GM15510 (cell line): ENCODE measurements around the gene ZYX.

Source experiments
- POLR2A ChIP-seq: IDR thresholded peaks from 3 replicates; pipeline ENCODE4 v1.6.1; 2011; ENCODE audit warnings: borderline replicate concordance; ENCODE audit not compliant: insufficient read length; ENCODE audit errors: extremely low read depth

The ZYX gene

GRCh38 chr7:143356414-143357050 is 24.6 kb upstream of the ZYX start:
- no peak for TF ChIP-seq POLR2A

DNA sequence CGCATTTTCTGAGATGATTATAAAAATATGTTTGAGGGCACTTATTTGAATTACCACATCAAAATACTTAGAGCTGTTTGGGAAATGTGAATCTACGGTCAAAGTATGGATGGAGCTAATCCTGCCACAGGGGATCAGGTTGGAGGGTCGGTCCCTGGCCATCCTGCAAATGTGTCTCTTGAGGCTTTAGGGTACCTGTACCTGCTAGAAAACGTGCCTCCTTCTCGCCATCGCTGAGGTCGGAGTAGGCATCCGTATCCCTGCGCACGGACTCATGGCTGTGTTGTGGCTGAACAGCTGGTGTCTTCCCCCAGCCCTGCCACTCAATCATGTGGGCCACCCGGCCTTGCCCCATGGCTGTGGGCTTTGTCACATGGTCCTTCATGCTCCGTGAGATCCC is 22.5 kb upstream of the ZYX start:
- no peak for TF ChIP-seq POLR2A

DNA sequence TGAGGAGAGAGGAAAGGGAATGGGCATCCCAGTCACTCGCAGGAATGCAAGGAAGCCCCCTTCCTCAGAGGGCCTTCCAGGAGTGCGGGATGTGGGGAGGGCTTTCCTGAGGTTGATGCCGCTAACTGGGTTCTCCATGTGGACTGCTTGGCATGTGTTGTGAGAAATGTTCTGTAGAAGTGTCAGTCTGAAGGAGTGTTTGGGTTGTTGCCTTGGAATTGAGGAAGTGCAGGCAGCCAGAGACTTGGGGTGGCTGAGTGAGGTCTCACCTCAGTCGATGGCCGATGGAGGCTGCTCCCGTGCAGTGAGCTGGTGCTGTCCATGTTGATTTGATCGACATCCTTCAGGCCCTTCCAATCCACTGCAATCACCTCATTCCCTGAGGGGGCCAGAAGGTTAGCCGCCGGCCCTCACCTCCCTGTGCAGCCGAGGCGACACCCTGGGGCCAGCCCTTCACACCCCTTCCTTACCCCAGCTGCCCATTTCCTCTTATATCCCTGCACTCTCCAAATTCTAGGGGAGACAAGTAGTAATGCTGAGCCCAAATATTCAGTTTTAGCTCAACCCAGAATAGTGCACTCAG is 21.3 kb upstream of the ZYX start:
- TF ChIP-seq POLR2A = no peak

- no peak for TF ChIP-seq POLR2A
Observed at GRCh38 chr7:143360788-143361551, 20.2 kb upstream of the ZYX start.

- no peak for TF ChIP-seq POLR2A
Observed at GRCh38 chr7:143361552-143362130, 19.5 kb upstream of the ZYX start.

DNA sequence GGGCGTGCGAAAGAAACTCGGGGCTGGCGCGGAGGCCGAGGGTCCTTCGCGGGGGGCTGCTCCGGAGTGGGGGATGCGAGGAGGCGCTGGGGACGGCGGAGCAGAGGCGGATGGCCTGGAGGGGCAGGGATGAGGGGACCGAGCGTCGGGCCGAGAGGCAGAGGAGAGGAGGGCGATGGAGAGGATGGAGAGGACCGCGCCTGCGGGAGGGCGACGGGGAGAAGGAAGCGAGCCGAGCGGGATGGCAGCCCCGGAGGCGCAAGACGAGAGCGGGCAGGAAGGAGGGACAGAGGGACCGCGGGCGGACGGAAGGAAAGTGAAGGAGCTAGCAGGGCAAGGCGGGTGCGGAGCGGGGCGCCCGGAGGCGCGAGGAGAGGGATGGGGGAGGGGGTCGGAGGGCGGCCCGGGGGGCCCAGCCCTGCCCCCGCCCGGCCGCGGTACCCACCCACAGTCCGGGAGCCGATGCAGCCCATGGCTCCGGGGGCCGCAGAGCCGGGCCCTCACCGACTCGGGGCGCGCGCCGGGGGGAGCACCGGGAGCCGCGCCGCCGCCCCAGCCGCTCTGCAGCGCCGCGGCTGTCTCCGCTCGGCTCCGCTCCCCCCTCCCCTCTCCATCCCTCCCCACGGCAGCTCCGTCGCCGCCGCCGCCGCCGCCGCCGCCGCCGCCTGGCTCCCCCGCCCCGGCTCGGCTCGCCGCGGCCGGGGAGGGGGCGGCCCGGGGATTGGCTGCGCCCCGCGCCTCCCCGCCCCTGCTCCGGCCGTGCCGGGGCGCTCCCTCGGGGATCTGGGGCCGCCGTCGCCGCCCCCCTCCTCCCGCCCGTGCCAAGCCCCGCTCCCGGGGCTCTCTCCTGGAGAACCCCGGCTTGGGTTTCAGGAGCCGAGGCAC is 18.8 kb upstream of the ZYX start, which contains the start of gene FAM131B:
Gene FAM131B, minus strand, starts transcription at position 583 of the 885 bp plus-strand sequence. Its CDS starts 110 bp downstream, at position 473.
- TF ChIP-seq POLR2A = no peak

DNA sequence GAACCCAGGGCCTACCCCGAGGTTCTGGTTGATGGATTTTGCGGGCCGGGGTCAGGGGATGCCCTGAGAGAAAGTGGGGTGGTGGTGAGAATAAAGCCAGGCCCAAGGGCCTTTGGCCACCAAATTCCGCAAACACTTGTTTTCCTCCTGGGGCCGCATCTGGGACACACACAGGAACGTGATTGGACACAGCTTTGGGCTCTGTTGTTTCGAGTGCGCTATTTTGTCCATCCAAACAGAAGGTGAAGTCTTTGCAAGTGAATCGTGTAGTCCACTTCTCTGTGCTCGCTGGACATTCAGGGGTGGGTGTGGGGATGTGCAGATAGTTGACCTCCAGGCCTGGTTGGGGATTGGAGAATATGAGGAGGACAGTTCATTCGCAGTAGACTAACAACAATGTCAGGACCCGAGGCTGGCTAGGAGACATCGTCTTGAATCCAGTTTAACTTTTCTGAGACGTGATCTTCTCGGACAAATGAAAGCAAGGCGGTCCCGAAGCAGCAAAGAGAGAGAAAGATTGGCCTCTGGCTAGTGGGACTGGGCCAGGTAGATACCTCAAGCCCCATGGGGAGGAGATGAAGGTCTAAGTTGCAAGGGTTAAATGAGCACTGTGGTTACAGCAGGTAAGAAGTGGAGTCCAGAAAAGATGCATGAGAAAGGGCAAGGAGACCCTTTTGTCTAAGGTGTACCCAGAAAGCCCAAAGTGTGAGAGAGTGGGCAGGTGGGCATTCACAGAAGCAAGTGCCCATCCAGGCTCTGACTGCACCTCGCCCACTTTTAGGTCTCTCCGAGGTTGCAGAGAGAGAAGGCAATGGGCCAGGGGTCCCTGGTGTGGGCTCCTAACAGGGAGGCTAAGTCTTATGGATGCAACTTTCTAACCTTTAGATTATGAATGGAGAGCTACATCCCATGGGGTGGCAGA is 17.9 kb upstream of the ZYX start:
- TF ChIP-seq POLR2A = no peak

DNA sequence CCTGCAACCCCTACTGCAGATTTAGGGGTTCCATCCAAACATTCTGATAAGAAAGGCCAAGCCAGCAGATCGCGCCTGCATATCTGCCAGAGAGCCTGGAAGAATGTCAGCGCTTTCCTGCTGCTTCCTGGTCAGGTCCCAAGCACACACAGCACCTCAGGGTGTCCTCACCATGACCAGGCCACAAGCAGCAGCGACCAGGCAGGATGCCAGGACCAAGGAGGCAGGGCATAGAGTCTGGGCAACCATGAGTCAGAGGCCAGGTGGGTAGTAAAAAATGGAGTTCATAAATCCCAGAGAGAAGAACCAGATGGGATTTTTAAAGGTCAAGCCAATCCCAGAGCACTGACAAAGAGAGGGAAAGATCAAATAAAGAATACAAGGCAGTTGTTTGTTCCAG is 13.2 kb upstream of the ZYX start:
- TF ChIP-seq POLR2A = no peak

- no peak for TF ChIP-seq POLR2A
Observed at GRCh38 chr7:143368387-143368786, 12.8 kb upstream of the ZYX start.

DNA sequence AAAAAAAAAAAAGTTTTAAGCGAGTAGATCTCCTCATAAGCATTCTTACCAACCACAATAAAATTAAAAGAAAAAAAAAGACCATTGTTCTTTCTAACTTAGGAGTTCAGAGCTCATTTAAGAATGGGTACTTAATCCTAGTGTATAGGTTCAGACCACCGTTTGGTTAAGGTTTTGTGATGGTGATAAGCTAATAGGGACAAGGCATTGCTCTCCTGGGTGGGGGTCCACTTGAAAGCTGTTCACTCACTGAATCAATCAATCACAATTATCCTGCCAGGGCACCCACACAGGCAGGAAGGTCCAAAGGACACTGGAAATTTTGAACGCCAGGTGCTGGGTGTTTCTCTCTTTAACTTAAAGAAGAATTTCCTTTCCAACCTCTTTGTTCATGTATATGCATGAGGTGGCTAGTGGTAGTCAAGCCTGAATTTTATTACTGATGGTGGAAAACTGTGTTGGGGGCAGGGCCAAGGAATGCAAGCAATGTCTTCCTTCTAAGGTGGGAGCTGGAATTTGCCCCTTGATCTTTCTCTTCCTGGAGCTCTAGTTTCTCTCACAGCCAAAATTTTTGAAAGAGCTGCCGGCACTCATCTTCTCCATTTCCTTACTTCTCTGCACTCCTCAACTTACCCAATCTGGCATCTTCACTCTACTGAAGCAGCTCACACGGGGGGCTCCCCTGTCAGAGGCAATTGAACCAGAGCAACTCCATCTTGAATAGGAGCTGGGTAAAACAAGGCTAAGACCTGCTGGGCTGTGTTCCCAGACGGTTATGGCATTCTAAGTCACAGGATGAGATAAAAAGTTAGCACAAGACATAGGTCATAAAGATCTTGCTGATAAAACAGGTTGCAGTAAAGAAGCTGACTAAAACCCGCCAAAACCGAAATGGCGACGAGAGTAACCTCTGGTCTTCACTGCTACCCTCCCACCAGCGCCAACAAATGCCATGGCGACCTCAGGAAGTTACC is 11.2 kb upstream of the ZYX start:
- TF ChIP-seq POLR2A = no peak

GRCh38 chr7:143372070-143372469 is 9.1 kb upstream of the ZYX start:
- TF ChIP-seq POLR2A = no peak

GRCh38 chr7:143373255-143373794 is 7.8 kb upstream of the ZYX start:
- TF ChIP-seq POLR2A = no peak
